ENCODE results near the gene RNPS1. TPM values are rescaled to one million over a fixed set of nuclear protein-coding genes. Genes with fewer than 3 reads are reported as not detected.
"Not testable (repeated sequence)": the region's sequence is repeated elsewhere in the genome, so short reads cannot be mapped to it uniquely, and the experiment has no call there.

RNPS1 gene
- total and polyA plus RNA-seq, 2 experiments from 2014 or later = 220 to 319 TPM

DNA sequence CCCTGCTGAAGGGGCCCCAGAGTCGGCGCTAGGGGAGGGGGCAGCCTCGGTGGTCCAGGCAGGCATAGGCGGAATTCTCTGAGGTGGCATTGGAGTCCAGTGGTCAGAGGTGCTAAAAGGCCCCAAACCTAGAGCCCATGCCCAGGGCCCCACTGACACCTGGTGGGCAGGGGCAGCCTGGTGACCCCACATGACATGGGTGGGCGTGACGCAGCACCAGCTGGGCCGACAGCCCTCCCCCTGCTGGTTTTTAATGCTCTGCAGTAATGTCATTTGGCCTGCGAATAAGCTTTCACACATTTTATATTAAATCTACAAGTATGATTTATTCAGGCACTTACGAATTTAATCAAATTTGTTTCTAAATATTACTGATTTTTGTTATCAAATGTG is 2.1 kb upstream of the RNPS1 start:
- Histone ChIP-seq H3K27me3 (no peaks in the 10 kb centered on the region), H3K9me3 (ENCODE audit: low read depth) (no peaks in the 10 kb centered on the region), H3K4me1 (ENCODE audit: low read depth) (peaks cover 14% of the 10 kb centered on the region), H3K36me3 (no peaks in the 10 kb centered on the region), H3K4me3 (no peak overlapping the region), H3K27ac (no peak overlapping the region)
- TF ChIP-seq CTCF (IDR thresholded peaks at IDR 0.05; ENCODE audit: low read depth, low read length) = no peak
- DNase-seq (ENCODE audit: low read depth in 1 of 2, low spot score in 1 of 2) = no peak

DNA sequence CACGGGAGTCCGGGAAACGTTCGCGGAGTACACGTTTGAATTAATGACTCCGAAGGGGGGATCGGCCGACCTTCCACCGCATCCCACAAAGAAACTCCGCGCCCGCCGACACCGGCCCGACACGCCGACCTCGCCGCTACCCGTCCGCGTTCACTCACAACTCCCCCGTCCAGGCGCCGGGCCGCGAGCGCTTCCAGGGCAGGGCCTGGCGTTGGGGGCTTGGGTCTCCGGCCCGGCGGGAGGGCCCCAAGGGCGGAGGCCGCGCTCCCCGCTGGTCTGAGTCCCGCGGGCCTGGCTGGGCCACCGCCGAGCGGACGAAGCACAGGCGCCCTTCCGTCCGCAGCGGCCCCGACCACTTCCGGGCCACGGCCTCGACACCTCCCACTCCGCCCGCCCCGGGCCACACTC is 417 bp downstream of the RNPS1 start:
- H3K36me3 ChIP-seq; H3K27me3 ChIP-seq; H3K9me3 ChIP-seq (ENCODE audit: low read depth); DNase-seq (ENCODE audit: low read depth in 1 of 2, low spot score in 1 of 2): not testable (repeated sequence)
- Histone ChIP-seq H3K4me1 (ENCODE audit: low read depth) (peaks cover 14% of the 10 kb centered on the region), H3K27ac (peak overlapping the region; percentile 94), H3K4me3 (peak overlapping the region; percentile 68)

DNA sequence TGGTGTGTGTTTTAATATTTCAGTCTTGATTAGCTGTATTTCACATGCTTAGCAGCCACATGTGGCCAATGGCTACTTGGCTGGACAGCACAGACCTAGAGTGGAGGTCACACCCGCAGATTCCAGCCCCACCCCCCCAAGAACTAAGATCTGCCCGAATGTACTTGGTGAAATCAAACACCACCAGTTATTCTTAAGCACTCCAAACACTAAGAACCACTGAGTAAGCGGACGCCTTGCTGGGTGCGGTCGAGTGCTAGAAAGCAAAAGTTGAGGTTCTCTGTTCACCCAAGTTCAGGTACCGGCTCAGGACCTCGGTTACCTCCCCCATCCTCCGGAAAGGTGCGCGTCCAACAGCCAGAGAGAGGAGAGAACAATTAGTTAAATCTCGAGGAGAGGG is 1.0 kb downstream of the RNPS1 start:
- peak in 1 of 2 donors; percentile 13 for DNase-seq (ENCODE audit: low read depth in 1 of 2, low spot score in 1 of 2)
- H3K27me3 ChIP-seq; H3K9me3 ChIP-seq (ENCODE audit: low read depth); H3K27ac ChIP-seq: not testable (repeated sequence)
- Histone ChIP-seq H3K4me3 (peak overlapping the region; percentile 68), H3K36me3 (peaks cover 14% of the 10 kb centered on the region), H3K4me1 (ENCODE audit: low read depth) (peaks cover 14% of the 10 kb centered on the region)

- H3K27ac ChIP-seq; H3K4me3 ChIP-seq; H3K9me3 ChIP-seq (ENCODE audit: low read depth); H3K27me3 ChIP-seq; H3K4me1 ChIP-seq (ENCODE audit: low read depth); DNase-seq (ENCODE audit: low read depth in 1 of 2, low spot score in 1 of 2): not testable (repeated sequence)
- peaks cover 48% of the 10 kb centered on the region for H3K36me3 ChIP-seq
These were observed 4.9 kb downstream of the RNPS1 start for GRCh38 chr16:2263026-2263425.

- Histone ChIP-seq H3K36me3 (peaks cover 74% of the 10 kb centered on the region), H3K4me3 (no peak overlapping the region), H3K9me3 (ENCODE audit: low read depth) (no peaks in the 10 kb centered on the region), H3K27ac (no peak overlapping the region), H3K27me3 (no peaks in the 10 kb centered on the region), H3K4me1 (ENCODE audit: low read depth) (no peaks in the 10 kb centered on the region)
- DNase-seq (ENCODE audit: low read depth in 1 of 2, low spot score in 1 of 2) = no peak
- no peak for TF ChIP-seq CTCF (IDR thresholded peaks at IDR 0.05; ENCODE audit: low read depth, low read length)
These were observed 7.7 kb downstream of the RNPS1 start for GRCh38 chr16:2260250-2260649.

GRCh38 chr16:2258530-2258929 is 9.4 kb downstream of the RNPS1 start:
- not testable (repeated sequence) for H3K9me3 ChIP-seq (ENCODE audit: low read depth); H3K4me1 ChIP-seq (ENCODE audit: low read depth); H3K27me3 ChIP-seq; H3K4me3 ChIP-seq; H3K27ac ChIP-seq; DNase-seq (ENCODE audit: low read depth in 1 of 2, low spot score in 1 of 2)
- H3K36me3 ChIP-seq = peaks cover 88% of the 10 kb centered on the region

DNA sequence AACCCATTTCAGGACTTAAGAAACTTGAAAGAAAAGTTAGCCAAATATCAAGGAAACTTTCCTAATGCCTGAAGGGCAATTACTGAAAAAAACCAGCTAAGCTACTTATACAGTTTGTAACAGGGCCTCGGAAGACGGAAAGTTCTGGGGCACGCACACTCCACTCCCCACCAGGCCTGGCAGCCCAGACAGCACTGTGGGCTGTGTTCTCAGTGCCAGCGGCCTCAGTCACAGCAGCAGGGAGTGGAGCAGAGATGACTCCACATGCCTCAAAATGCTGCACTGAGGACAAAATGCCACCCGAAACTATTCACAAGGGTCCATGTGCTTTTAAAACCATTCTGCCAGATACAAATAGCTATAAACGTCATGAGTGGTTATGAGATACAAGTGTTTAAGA is 10.2 kb downstream of the RNPS1 start:
- Histone ChIP-seq H3K36me3 (peaks cover 89% of the 10 kb centered on the region), H3K4me1 (ENCODE audit: low read depth) (no peaks in the 10 kb centered on the region), H3K27ac (no peak overlapping the region), H3K9me3 (ENCODE audit: low read depth) (no peaks in the 10 kb centered on the region), H3K4me3 (no peak overlapping the region), H3K27me3 (no peaks in the 10 kb centered on the region)
- DNase-seq (ENCODE audit: low read depth in 1 of 2, low spot score in 1 of 2) = no peak
- no peak for TF ChIP-seq CTCF (IDR thresholded peaks at IDR 0.05; ENCODE audit: low read depth, low read length)

- Histone ChIP-seq H3K4me3 (no peak overlapping the region), H3K27ac (no peak overlapping the region), H3K27me3 (no peaks in the 10 kb centered on the region), H3K9me3 (ENCODE audit: low read depth) (no peaks in the 10 kb centered on the region), H3K36me3 (peaks cover 78% of the 10 kb centered on the region), H3K4me1 (ENCODE audit: low read depth) (peaks cover 8% of the 10 kb centered on the region)
- TF ChIP-seq CTCF (IDR thresholded peaks at IDR 0.05; ENCODE audit: low read depth, low read length) = no peak
- DNase-seq (ENCODE audit: low read depth in 1 of 2, low spot score in 1 of 2) = no peak
These were observed 11.3 kb downstream of the RNPS1 start for GRCh38 chr16:2256531-2257140.

All from cardiac muscle cell (in vitro differentiated cells and primary cell).